HFFc6 (cell line): Measurements from ENCODE around the gene OR10X1. TPM values are rescaled to one million over a fixed set of nuclear protein-coding genes. Genes with fewer than 3 reads are reported as not detected.

Experiments used
- DNase-seq: peaks from one replicate; pipeline ENCODE4 v3.0.0-alpha.2; 2018
- H3K27ac Mint-ChIP-seq: 2 replicates; pipeline ENCODE4 v1.8.0; 2020; ENCODE audit warnings: mild to moderate bottlenecking, mixed read lengths
- H3K27me3 Mint-ChIP-seq: 2 replicates; pipeline ENCODE4 v1.8.0; 2021; ENCODE audit warnings: mild to moderate bottlenecking, moderate library complexity, mixed read lengths; ENCODE audit not compliant: insufficient read depth
- H3K36me3 Mint-ChIP-seq: 2 replicates; pipeline ENCODE4 v1.8.0; 2021; ENCODE audit warnings: low read depth, mixed read lengths
- H3K4me1 Mint-ChIP-seq: 2 replicates; pipeline ENCODE4 v1.8.0; 2020; ENCODE audit warnings: low read depth, mixed read lengths
- H3K4me3 Mint-ChIP-seq: 2 replicates; pipeline ENCODE4 v1.8.0; 2020; ENCODE audit warnings: mild to moderate bottlenecking, moderate library complexity, mixed read lengths
- H3K9me3 Mint-ChIP-seq: 2 replicates; pipeline ENCODE4 v1.8.0; 2020; ENCODE audit warnings: mild to moderate bottlenecking, mixed read lengths
- long read RNA-seq: library from polyadenylated mRNA; unstranded; transcript quantifications from one replicate; pipeline ENCODE4 v2.0.0, GENCODE V29; 2019
- total RNA-seq, 6 experiments: library from RNA; stranded (reverse); fragmentation: NEBNext Ultra II Directional; extraction: Animal tissue kit (Norgen Biotek cat#: 25700); gene quantifications; 2 replicates in 1 of 6; 3 replicates in 5 of 6; pipeline ENCODE4 v1.2.3, GENCODE V29; 2021
- TF ChIP-seq, protein P1 (sequence below): fragments of 200-600 bp; sonication (generic); IDR thresholded peaks from 2 replicates; pipeline ENCODE4 v1.5.0; 2021; ENCODE audit warnings: antibody characterized with exemption, mild to moderate bottlenecking

OR10X1 gene, protein sequence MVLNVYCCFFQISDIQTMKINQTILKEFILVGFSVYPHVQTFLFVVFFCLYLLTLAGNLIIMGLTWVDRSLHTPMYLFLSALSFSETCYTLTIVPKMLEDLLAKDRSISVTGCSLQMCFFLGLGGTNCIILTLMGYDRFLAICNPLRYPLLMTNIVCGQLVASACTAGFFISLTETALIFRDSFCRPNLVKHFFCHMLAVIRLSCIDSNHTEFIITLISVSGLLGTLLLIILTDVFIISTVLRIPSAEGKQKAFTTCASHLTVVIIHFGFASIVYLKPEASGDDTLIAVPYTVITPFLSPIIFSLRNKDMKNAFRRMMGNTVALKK
- total RNA-seq = not detected
- long read RNA-seq = 0 reads

DNA sequence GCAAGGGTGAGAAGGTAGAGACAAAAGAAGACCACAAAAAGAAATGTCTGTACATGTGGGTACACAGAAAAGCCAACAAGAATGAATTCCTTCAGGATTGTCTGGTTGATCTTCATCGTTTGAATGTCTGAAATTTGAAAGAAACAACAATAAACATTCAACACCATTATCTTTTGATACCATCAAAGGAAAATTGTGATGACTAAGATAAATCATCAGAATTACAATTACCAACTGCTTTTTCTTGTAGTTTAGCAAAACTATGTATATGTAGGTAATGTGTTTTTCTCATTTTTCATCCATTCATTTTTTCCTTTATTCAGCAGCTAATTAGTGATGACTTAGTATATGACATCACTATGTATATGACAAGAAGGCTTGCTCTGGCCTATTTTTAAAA is at the start of gene OR10X1:
Gene OR10X1 (minus strand): TSS at position 167 of the 400 bp plus-strand sequence. CDS start 0 bp downstream, at position 167.
- Mint-ChIP-seq H3K36me3 (no peaks in the 10 kb centered on the region), H3K4me1 (no peaks in the 10 kb centered on the region), H3K4me3 (no peak within 1 kb of the TSS), H3K27ac (no peak within 1 kb of the TSS), H3K27me3 (no peaks in the 10 kb centered on the region), H3K9me3 (peaks cover 4% of the 10 kb centered on the region)
- TF ChIP-seq, protein P1, sequence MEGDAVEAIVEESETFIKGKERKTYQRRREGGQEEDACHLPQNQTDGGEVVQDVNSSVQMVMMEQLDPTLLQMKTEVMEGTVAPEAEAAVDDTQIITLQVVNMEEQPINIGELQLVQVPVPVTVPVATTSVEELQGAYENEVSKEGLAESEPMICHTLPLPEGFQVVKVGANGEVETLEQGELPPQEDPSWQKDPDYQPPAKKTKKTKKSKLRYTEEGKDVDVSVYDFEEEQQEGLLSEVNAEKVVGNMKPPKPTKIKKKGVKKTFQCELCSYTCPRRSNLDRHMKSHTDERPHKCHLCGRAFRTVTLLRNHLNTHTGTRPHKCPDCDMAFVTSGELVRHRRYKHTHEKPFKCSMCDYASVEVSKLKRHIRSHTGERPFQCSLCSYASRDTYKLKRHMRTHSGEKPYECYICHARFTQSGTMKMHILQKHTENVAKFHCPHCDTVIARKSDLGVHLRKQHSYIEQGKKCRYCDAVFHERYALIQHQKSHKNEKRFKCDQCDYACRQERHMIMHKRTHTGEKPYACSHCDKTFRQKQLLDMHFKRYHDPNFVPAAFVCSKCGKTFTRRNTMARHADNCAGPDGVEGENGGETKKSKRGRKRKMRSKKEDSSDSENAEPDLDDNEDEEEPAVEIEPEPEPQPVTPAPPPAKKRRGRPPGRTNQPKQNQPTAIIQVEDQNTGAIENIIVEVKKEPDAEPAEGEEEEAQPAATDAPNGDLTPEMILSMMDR = no peak
- no peak for DNase-seq

DNA sequence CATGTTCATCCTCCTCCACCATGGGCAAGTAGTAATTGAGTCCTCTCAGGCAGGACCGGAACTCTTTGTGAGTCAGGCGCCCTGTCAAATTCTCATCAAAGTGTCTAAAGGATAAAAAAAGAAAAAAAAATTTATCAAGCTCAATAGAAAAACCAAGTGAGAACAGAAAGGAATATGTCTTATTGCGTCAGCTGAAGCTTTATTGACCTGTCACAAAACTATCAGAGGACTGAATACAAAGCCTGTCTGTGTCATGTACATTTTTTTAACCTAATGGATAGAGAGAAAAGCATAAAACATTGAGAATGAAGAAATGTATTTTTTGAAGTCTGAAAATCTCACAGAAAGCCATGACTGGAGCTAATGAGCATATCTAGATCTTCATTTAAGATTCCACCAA is 34.1 kb upstream of the OR10X1 start:
- no peaks in the 10 kb centered on the region; the same call in 1 of the 2 replicates for H3K27me3 Mint-ChIP-seq

GRCh38 chr1:158611916-158612315 is 32.2 kb upstream of the OR10X1 start:
- no peak for DNase-seq
- no peaks in the 10 kb centered on the region; the same call in 1 of the 2 replicates for H3K36me3 Mint-ChIP-seq
- H3K27ac Mint-ChIP-seq = no peak overlapping the region
- no peaks in the 10 kb centered on the region for H3K4me1 Mint-ChIP-seq
- no peak overlapping the region for H3K4me3 Mint-ChIP-seq
- TF ChIP-seq, protein P1 = no peak
- peaks cover 20% of the 10 kb centered on the region for H3K9me3 Mint-ChIP-seq
- H3K27me3 Mint-ChIP-seq = no peaks in the 10 kb centered on the region; the same call in 1 of the 2 replicates

More for the DNA sequence above, 34.1 kb upstream of the OR10X1 start:
- Mint-ChIP-seq H3K27ac (no peak overlapping the region), H3K36me3 (no peaks in the 10 kb centered on the region; the same call in 1 of the 2 replicates), H3K4me1 (no peaks in the 10 kb centered on the region), H3K9me3 (peaks cover 34% of the 10 kb centered on the region), H3K4me3 (no peak overlapping the region)
- TF ChIP-seq, protein P1 = no peak
- no peak for DNase-seq

GRCh38 chr1:158607296-158607695 is 27.6 kb upstream of the OR10X1 start:
- Mint-ChIP-seq H3K36me3 (no peaks in the 10 kb centered on the region), H3K4me1 (no peaks in the 10 kb centered on the region), H3K4me3 (no peak overlapping the region), H3K9me3 (no peaks in the 10 kb centered on the region; the same call in none of the 2 replicates), H3K27ac (no peak overlapping the region), H3K27me3 (no peaks in the 10 kb centered on the region; the same call in 1 of the 2 replicates)
- TF ChIP-seq, protein P1 = no peak
- no peak for DNase-seq

GRCh38 chr1:158604968-158605367 is 25.3 kb upstream of the OR10X1 start, which contains the start of gene OR10Z1:
TSS of gene OR10Z1 (plus strand) at chr1:158605268. CDS start at chr1:158606439, 1,171 bp downstream.
- no peaks in the 10 kb centered on the region; the same call in 1 of the 2 replicates for H3K9me3 Mint-ChIP-seq
- no peak for DNase-seq
- H3K27me3 Mint-ChIP-seq = no peaks in the 10 kb centered on the region; the same call in 1 of the 2 replicates
- no peak within 1 kb of the TSS for H3K27ac Mint-ChIP-seq
- no peaks in the 10 kb centered on the region for H3K36me3 Mint-ChIP-seq
- no peak within 1 kb of the TSS for H3K4me3 Mint-ChIP-seq
- no peaks in the 10 kb centered on the region for H3K4me1 Mint-ChIP-seq
- TF ChIP-seq, protein P1 = no peak
